Psoas muscle (tissue), 8 donors: ENCODE data around the gene PITPNB. TPM values are rescaled to one million over a fixed set of nuclear protein-coding genes. Genes with fewer than 3 reads are reported as not detected.

ENCODE experiments used
- ATAC-seq, 4 donors: fragments of 200-7000 bp; cut with Tn5 transposase; one replicate each; pipeline ENCODE4 v1.9.1; 2020; ENCODE audit warnings: moderate library complexity in 3 of 4, mild to moderate bottlenecking in 2 of 4
- DNase-seq, 2 donors: peaks; one replicate each; pipeline ENCODE4 v3.0.0-alpha.2; 2020
- H3K27ac ChIP-seq: fragments of 200-600 bp; one replicate; pipeline ENCODE4 v1.8.0; 2022
- H3K27me3 ChIP-seq, 3 donors: fragments of 200-600 bp in 1 of 3; one replicate each; pipeline versions ENCODE4 v1.6.1 to v1.8.0; 2013 to 2022; ENCODE audit warnings: low read length in 2 of 3, mild to moderate bottlenecking in 2 of 3, moderate library complexity in 1 of 3; ENCODE audit not compliant: insufficient read depth in 3 of 3
- H3K36me3 ChIP-seq, 2 donors: fragments of 200-600 bp in 1 of 2; one replicate each; pipeline versions ENCODE4 v1.6.1 to v1.8.0; 2013 to 2022; ENCODE audit warnings: low read depth in 1 of 2, mild to moderate bottlenecking in 1 of 2, moderate library complexity in 1 of 2; ENCODE audit not compliant: insufficient read depth in 1 of 2
- H3K4me1 ChIP-seq: fragments of 200-600 bp; one replicate; pipeline ENCODE4 v1.8.0; 2022
- H3K4me3 ChIP-seq: fragments of 200-600 bp; one replicate; pipeline ENCODE4 v1.8.0; 2022; ENCODE audit warnings: mild to moderate bottlenecking
- H3K9me3 ChIP-seq: fragments of 200-600 bp; one replicate; pipeline ENCODE4 v1.8.0; 2022
- WGBS, 3 donors: extraction: QIAGEN DNeasy Blood & Tissue Kit; methylation state at CpG; one replicate each; pipeline versions ENCODE4 v1.1.6 to v1.1.7; 2013; 5-methylcytosine and 5-hydroxymethylcytosine counted together
- intact Hi-C, 2 donors: fragments of 100-400 bp; cut with DNase I; formaldehyde crosslinking; loops; one replicate each; pipeline versions ENCODE4 v1.11.0 to v1.14.2; 2022
- polyA plus RNA-seq, 3 donors: library from polyadenylated mRNA; stranded (reverse); fragments of 200-250 nt; gene quantifications; one replicate each; pipeline ENCODE4 v1.2.3, GENCODE V29; 2013
- total RNA-seq, 4 donors: library from RNA; stranded (reverse); fragmentation: NEBNext Ultra II Directional in 2 of 4; extraction: Animal tissue kit (Norgen Biotek cat#: 25700) in 2 of 4; gene quantifications; one replicate each; pipeline versions ENCODE4 v1.2.1 to v1.2.4, GENCODE V29; 2021 to 2023
- TF ChIP-seq, protein P1 (sequence below): fragments of 200-600 bp; IDR thresholded peaks from one replicate; pipeline ENCODE4 v1.8.0; 2022; ENCODE audit warnings: antibody characterized with exemption
- donor health status: healthy with polysubstance abuse.
- donor health status: DM: no; HTN: no; CAD: no; lungs with moderate emphysema.
- donor health status: Bipolar disorder and iron deficiency.
- donor health status: healthy.
- donor health status: DM: yes; HTN: yes; CAD: no.
- donor health status: DM: no; HTN: no; CAD: no.
- donor health status: DM: no; HTN: no; CAD: no.
- donor health status: DM: yes; HTN: yes; CAD: no.

The PITPNB gene
- total and polyA plus RNA-seq, 7 donors, result 14.8 to 54.5 (median 29.9) TPM

DNA sequence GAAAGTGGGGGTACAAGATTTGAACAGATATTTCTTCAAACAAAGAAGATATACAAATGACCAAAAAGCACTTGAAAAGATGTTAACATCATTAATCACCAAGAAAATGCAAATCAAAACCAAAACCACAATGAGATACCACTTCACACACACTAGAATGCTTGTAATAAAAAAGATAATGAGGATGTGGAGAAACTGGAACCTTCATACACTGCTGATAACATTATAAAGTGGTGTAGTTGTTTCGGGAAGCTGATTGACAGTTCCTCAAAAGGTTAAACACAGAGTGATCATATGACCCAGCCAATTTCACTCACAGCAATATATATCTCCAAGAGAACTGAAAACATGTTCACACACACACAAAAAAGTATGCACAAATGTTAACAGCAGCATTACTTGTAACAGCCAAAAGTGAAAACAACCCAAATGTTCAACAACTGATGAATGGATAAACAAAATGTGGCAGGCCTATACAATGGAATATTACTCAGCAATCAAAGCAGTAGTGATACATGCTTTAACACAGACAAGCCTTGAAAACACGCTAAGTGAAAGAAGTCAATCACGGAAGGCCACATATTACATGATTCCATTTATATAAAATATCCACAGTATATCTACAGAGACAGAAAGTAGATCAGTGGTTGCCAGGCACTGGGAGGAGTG is 15.1 kb downstream of the PITPNB start:
- WGBS, 3 donors, result 93 to 95% (median 94%) methylated on average over 3 of the region's 3 CpGs
- Histone ChIP-seq H3K4me3 (no peak overlapping the region), H3K9me3 (no peaks in the 10 kb centered on the region), H3K27ac (no peak overlapping the region), H3K36me3 (peaks cover 0 to 82% of the 10 kb centered on the region in 2 donors), H3K27me3 (no peaks in the 10 kb centered on the region), H3K4me1 (no peaks in the 10 kb centered on the region)
- DNase-seq (no peak), ATAC-seq (no peak)
- TF ChIP-seq, protein P1, sequence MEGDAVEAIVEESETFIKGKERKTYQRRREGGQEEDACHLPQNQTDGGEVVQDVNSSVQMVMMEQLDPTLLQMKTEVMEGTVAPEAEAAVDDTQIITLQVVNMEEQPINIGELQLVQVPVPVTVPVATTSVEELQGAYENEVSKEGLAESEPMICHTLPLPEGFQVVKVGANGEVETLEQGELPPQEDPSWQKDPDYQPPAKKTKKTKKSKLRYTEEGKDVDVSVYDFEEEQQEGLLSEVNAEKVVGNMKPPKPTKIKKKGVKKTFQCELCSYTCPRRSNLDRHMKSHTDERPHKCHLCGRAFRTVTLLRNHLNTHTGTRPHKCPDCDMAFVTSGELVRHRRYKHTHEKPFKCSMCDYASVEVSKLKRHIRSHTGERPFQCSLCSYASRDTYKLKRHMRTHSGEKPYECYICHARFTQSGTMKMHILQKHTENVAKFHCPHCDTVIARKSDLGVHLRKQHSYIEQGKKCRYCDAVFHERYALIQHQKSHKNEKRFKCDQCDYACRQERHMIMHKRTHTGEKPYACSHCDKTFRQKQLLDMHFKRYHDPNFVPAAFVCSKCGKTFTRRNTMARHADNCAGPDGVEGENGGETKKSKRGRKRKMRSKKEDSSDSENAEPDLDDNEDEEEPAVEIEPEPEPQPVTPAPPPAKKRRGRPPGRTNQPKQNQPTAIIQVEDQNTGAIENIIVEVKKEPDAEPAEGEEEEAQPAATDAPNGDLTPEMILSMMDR, result no peak
- intact Hi-C loops, result no loop called here

DNA sequence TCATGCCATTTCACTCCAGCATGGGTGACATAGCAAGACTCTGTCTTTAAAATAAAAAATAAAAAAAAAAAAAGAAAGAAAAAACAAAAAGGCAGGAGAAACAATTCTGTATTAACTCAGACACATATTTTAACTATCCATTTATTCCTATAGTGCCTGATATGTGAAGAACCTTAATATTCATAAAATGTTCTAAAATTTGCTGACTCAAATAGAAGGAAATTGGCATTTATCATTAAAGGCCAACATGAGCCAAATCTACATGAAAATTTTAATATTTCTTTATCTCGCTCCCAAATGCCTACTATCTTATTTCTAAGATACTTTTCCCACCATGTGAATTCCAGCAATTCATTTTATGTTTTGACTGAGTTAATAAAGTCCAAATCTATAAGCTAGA is 18.9 kb downstream of the PITPNB start:
- Histone ChIP-seq H3K9me3 (no peaks in the 10 kb centered on the region), H3K27ac (no peak overlapping the region), H3K27me3 (no peaks in the 10 kb centered on the region), H3K36me3 (peaks cover 10 to 81% of the 10 kb centered on the region in 2 donors), H3K4me3 (no peak overlapping the region), H3K4me1 (no peaks in the 10 kb centered on the region)
- 98 to 100% (median 99%) methylated on average over 1 of the region's 1 CpG for WGBS, 3 donors
- intact Hi-C loops, result no loop called here
- no peak for ATAC-seq
- no peak for DNase-seq
- TF ChIP-seq, protein P1, result no peak

DNA sequence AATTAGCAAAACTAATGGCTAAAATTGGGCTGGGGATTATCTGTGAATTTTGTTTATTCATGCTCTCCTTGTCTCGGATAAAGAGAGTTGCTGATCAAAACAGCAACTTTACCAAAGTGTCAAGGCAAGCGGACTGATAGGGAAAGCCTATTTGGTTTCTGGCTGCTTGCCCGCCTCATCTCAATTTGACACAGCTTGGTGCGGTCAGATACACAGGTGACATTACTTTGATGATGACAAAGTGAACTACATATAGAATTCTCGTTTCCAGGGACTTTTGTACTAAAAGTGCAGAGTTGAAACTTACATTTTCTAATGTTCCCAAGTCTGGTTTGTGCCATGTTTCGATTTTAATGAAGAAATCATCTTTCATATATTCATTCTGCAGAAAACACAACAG is 22.8 kb downstream of the PITPNB start:
- no peaks in the 10 kb centered on the region for H3K9me3 ChIP-seq
- intact Hi-C loops, result loop anchor here in 1 of 2 donors (10.0 kb wide), 1 partner anchor 699 kb away; no protein-coding TSS in a partner anchor
- H3K27me3 ChIP-seq, result no peaks in the 10 kb centered on the region
- WGBS, 3 donors, result 91 to 95% (median 92%) methylated on average over 6 of the region's 6 CpGs
- DNase-seq (no peak), ATAC-seq (no peak)
- H3K27ac ChIP-seq, result no peak overlapping the region
- H3K4me1 ChIP-seq, result peaks cover 6% of the 10 kb centered on the region
- H3K4me3 ChIP-seq, result no peak overlapping the region
- peaks cover 10 to 88% of the 10 kb centered on the region in 2 donors for H3K36me3 ChIP-seq
- TF ChIP-seq, protein P1, result no peak

DNA sequence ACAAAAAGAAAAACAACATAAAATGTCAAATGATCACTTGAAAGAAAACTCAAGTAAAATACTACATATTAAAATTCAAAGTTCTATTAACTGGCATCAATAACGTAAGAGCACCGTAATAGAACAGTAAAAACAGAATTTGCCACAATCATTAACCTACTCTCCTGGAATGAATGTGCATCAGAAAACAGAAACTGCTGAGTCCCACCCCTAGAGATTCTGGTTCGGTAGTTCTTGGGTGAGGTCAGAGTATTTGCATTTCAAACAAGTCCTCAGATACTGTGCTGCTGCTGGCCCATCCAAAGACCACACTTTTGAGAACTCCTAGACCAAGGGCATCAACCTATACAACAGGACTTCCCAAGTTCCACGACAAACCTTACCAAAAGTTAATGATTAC is 23.5 kb downstream of the PITPNB start:
- H3K27ac ChIP-seq, result no peak overlapping the region
- DNase-seq (no peak), ATAC-seq (no peak)
- H3K36me3 ChIP-seq, result peaks cover 13 to 88% of the 10 kb centered on the region in 2 donors
- H3K9me3 ChIP-seq, result no peaks in the 10 kb centered on the region
- intact Hi-C loops, result loop anchor here in 1 of 2 donors (10.0 kb wide), 1 partner anchor 699 kb away; no protein-coding TSS in a partner anchor
- peaks cover 6% of the 10 kb centered on the region for H3K4me1 ChIP-seq
- no peak overlapping the region for H3K4me3 ChIP-seq
- TF ChIP-seq, protein P1, result no peak
- no peaks in the 10 kb centered on the region for H3K27me3 ChIP-seq
- WGBS, 3 donors, result 85 to 87% (median 87%) methylated on average over 4 of the region's 4 CpGs
